Measurements from ENCODE around the gene WBP1L.

DNA sequence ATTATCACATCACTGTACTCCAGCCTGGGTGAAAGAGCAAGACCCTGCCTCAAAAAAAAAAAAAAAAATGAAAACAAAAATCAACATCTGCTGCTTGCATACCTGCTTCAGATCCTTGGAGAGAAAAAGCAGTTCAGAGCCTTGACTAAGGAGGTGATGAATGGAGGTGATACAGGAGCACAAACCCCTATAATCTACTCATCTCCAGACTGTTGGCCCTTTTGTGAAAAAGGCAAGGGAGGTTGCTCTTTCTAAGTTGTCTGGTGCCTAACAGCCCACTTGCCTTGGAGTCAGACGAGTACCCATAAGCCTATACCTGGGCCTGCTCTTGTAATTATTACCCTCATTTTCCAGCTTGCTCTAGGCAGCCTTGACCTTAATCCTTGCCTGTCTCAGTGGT, 27.9 kb upstream of the WBP1L start:
- TF ChIP-seq TAF1 (conservative IDR thresholded peaks at IDR 0.05) (no peak), HNF4A (conservative IDR thresholded peaks at IDR 0.05) (no peak)
- TF ChIP-seq, protein P1, sequence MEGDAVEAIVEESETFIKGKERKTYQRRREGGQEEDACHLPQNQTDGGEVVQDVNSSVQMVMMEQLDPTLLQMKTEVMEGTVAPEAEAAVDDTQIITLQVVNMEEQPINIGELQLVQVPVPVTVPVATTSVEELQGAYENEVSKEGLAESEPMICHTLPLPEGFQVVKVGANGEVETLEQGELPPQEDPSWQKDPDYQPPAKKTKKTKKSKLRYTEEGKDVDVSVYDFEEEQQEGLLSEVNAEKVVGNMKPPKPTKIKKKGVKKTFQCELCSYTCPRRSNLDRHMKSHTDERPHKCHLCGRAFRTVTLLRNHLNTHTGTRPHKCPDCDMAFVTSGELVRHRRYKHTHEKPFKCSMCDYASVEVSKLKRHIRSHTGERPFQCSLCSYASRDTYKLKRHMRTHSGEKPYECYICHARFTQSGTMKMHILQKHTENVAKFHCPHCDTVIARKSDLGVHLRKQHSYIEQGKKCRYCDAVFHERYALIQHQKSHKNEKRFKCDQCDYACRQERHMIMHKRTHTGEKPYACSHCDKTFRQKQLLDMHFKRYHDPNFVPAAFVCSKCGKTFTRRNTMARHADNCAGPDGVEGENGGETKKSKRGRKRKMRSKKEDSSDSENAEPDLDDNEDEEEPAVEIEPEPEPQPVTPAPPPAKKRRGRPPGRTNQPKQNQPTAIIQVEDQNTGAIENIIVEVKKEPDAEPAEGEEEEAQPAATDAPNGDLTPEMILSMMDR (IDR thresholded peaks at IDR 0.05; ENCODE audit: low read depth, low read length, missing input control), result no peak

All from liver (tissue), 3 donors.